GM21529 (cell line): Measurements from ENCODE around the gene ZNF584.
A peak's percentile ranks its signal among the peaks of the same experiment; 100 is the strongest.
"Not testable (repeated sequence)": the region's sequence is repeated elsewhere in the genome, so short reads cannot be mapped to it uniquely, and the experiment has no call there.

Experiments used
- ATAC-seq: cut with Tn5 transposase; IDR thresholded peaks from one replicate; pipeline ENCODE4 v1.9.1; 2021; ENCODE audit not compliant: unreplicated experiment

The ZNF584 gene

GRCh38 chr19:58408152-58409009 lies at the start of gene ZNF584:
TSS of gene ZNF584 (plus strand) at chr19:58408649. CDS start at chr19:58409148, 499 bp downstream.
- peak; percentile 91 for ATAC-seq

- peak; percentile 19 for ATAC-seq
Measured at GRCh38 chr19:58361900-58362271, 46.6 kb upstream of the ZNF584 start.

- peak; percentile 80 for ATAC-seq
Measured at GRCh38 chr19:58362272-58362994, 46.0 kb upstream of the ZNF584 start, which contains the start of gene ZNF497. TSS of gene ZNF497 (minus strand) at chr19:58362751. CDS start at chr19:58357635, 5,116 bp downstream.

- ATAC-seq, result no peak
Measured at GRCh38 chr19:58364146-58364545, 44.3 kb upstream of the ZNF584 start.

- no peak for ATAC-seq
Measured at GRCh38 chr19:58366585-58367430, 41.6 kb upstream of the ZNF584 start.

GRCh38 chr19:58367698-58368454 lies 40.6 kb upstream of the ZNF584 start:
- no peak for ATAC-seq

- ATAC-seq, result no peak
Measured at GRCh38 chr19:58368561-58369360, 39.7 kb upstream of the ZNF584 start.

GRCh38 chr19:58372311-58373133 lies 35.9 kb upstream of the ZNF584 start:
- ATAC-seq, result no peak

- ATAC-seq, result no peak
Measured at GRCh38 chr19:58374200-58374599, 34.2 kb upstream of the ZNF584 start.

- ATAC-seq, result not testable (repeated sequence)
Measured at GRCh38 chr19:58376724-58377123, 31.7 kb upstream of the ZNF584 start.

GRCh38 chr19:58379246-58379645 lies 29.2 kb upstream of the ZNF584 start:
- no peak for ATAC-seq

- ATAC-seq, result no peak
Measured at GRCh38 chr19:58380037-58380661, 28.3 kb upstream of the ZNF584 start.

- ATAC-seq, result peak; percentile 74
Measured at GRCh38 chr19:58380662-58381459, 27.6 kb upstream of the ZNF584 start, which contains the start of gene ZNF837. TSS of gene ZNF837 (minus strand) at chr19:58381030. CDS start at chr19:58369332, 11,698 bp downstream.

GRCh38 chr19:58381460-58382212 lies 26.8 kb upstream of the ZNF584 start:
- ATAC-seq, result no peak

- no peak for ATAC-seq
Measured at GRCh38 chr19:58382997-58383603, 25.3 kb upstream of the ZNF584 start.

GRCh38 chr19:58385313-58385890 lies 23.0 kb upstream of the ZNF584 start:
- ATAC-seq, result no peak
